OCI-LY3 (cell line): ENCODE data around the gene RPS10.

ENCODE experiments used
- CTCF ChIP-seq: fragments of 200-600, 300-600 bp; sonication (generic); IDR thresholded peaks from 2 replicates; pipeline ENCODE4 v1.5.1; 2014; ENCODE audit warnings: antibody characterized with exemption, low read length, low read depth
- EZH2phosphoT487 ChIP-seq: fragments of 200-600 bp; shearing (Covaris generic); IDR thresholded peaks from 2 replicates; pipeline ENCODE4 v1.6.1; 2018; ENCODE audit warnings: antibody characterized with exemption, mixed run types, low read depth

- TF ChIP-seq CTCF (no peak), EZH2phosphoT487 (no peak)
These were observed 42.6 kb upstream of the RPS10 start for GRCh38 chr6:34468378-34468892.
